ENCODE measurements around the gene CLSTN2. TPM values are rescaled to one million over a fixed set of nuclear protein-coding genes. Genes with fewer than 3 reads are reported as not detected.

The CLSTN2 gene
- total and polyA plus RNA-seq, 2 of the 4 experiments (the other 2 are of a cell fraction), result under 0.01 to 0.07 TPM

DNA sequence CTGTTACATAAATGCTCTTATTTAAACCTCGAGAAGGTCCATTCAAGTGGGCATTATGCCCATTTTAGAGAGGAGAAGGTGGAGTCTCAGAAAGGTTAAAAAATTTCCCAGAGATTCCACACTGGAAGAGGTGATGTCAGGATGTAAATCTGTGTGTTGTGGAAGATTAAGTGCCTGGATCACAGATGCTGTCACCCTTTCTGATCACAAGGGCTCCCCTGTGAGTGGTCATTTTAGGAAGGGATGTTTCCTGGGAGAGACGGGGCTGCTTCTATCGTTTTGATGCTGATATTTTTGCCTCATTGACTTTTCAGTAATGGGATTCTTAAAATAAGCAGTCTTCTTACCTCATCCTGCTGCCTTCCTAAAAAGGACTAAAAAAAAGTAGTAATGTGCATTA is 132.5 kb downstream of the CLSTN2 start:
- in situ Hi-C loops (cut with MboI; ENCODE audit: low sequenced_read_pairs), result no loop called here
- Histone ChIP-seq H3K23ac (ENCODE audit: low read depth, low read length) (no peak overlapping the region), H3K4me3 (ENCODE audit: insufficient read depth, low read depth, low read length) (no peak overlapping the region), H3K27ac (ENCODE audit: insufficient read depth, low read length) (no peak overlapping the region), H3K18ac (ENCODE audit: low read depth, low read length) (no peak overlapping the region), H3K36me3 (ENCODE audit: control insufficient read depth, insufficient read depth, low read length) (no peaks in the 10 kb centered on the region), H2BK5ac (ENCODE audit: low read depth, low read length, poor library complexity, severe bottlenecking) (no peak overlapping the region), H3K4me2 (ENCODE audit: low read depth, low read length) (no peak overlapping the region), H3K9ac (ENCODE audit: low read depth, low read length) (no peak overlapping the region), H4K91ac (ENCODE audit: insufficient read depth, low read depth, low read length) (no peak overlapping the region), H3K27me3 (ENCODE audit: control insufficient read depth, insufficient read depth, low read length) (no peaks in the 10 kb centered on the region), H2BK120ac (ENCODE audit: low read depth, low read length) (no peak overlapping the region), H4K8ac (ENCODE audit: low read depth in 2 of 2, low read length in 2 of 2) (no peak overlapping the region), H2BK20ac (ENCODE audit: low read depth, low read length) (no peak overlapping the region), H3K4ac (ENCODE audit: low read depth, low read length) (no peak overlapping the region), H3K9me3 (ENCODE audit: control insufficient read depth, insufficient read depth, low read length) (peaks cover 4% of the 10 kb centered on the region; the same call in 1 of the 2 replicates), H3K4me1 (ENCODE audit: control insufficient read depth, insufficient read depth, low read length) (no peaks in the 10 kb centered on the region), H3K9me1 (ENCODE audit: insufficient read depth, low read length) (no peaks in the 10 kb centered on the region), H3K56ac (ENCODE audit: extremely low read depth, insufficient read depth, low read length) (no peak overlapping the region), H4K5ac (ENCODE audit: low read depth, low read length) (no peak overlapping the region), H3K14ac (replicated peaks; ENCODE audit: low read depth, low read length) (no peak overlapping the region), H2AK9ac (replicated peaks; ENCODE audit: low read depth, low read length, poor library complexity) (no peak overlapping the region), H3K79me1 (ENCODE audit: low read depth in 1 of 2, low read length in 2 of 2) (no peaks in the 10 kb centered on the region), H2AFZ (replicated peaks; ENCODE audit: low read length, poor library complexity) (no peak overlapping the region), H2BK15ac (ENCODE audit: low read depth, low read length) (no peak overlapping the region), H2AK5ac (ENCODE audit: low read depth, low read length) (no peak overlapping the region), H4K20me1 (ENCODE audit: insufficient read depth, low read length) (no peaks in the 10 kb centered on the region)
- ChIA-PET POLR2A (ENCODE audit: unreplicated experiment) (no interaction called here), CTCF (no interaction called here)
- no TSS peak for BruUV-seq (replicated peaks)
- intact Hi-C loops (cut with micrococcal nuclease), result no loop called here
- no peak for DNase-seq
- dilution Hi-C loops (cut with HindIII; ENCODE audit: low sequenced_read_pairs, unreplicated experiment), result no loop called here
- TF ChIP-seq MAZ (IDR thresholded peaks at IDR 0.05; ENCODE audit: borderline replicate concordance, low read depth, low read length), result no peak
- TF ChIP-seq, protein P1, sequence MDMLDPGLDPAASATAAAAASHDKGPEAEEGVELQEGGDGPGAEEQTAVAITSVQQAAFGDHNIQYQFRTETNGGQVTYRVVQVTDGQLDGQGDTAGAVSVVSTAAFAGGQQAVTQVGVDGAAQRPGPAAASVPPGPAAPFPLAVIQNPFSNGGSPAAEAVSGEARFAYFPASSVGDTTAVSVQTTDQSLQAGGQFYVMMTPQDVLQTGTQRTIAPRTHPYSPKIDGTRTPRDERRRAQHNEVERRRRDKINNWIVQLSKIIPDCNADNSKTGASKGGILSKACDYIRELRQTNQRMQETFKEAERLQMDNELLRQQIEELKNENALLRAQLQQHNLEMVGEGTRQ (IDR thresholded peaks at IDR 0.05; ENCODE audit: low read depth, low read length), result no peak
- no CpG with 5 or more reads among the region's 3 CpGs for WGBS, 2 experiments (ENCODE audit: extremely low coverage in 2 of 2, insufficient read length in 1 of 2)
- ATAC-seq (ENCODE audit: low read depth), result no peak

Measured in IMR-90 (cell line).